ENCODE measurements around the gene NBAS. TPM values are rescaled to one million over a fixed set of nuclear protein-coding genes. Genes with fewer than 3 reads are reported as not detected.
A peak's percentile ranks its signal among the peaks of the same experiment; 100 is the strongest.

NBAS gene
- total and polyA plus RNA-seq, 10 of the 15 experiments (the other 5 are each of a cell fraction or from before 2014, with no cell fraction given), result 4.3 to 32.7 (median 20.8) TPM

- TF ChIP-seq REST (IDR thresholded peaks at IDR 0.05; ENCODE audit: low read depth, low read length) (no peak), PML (IDR thresholded peaks at IDR 0.05; ENCODE audit: low read length) (peak; percentile 71; the same call in 1 of the 2 replicates), TCF7 (IDR thresholded peaks at IDR 0.05; ENCODE audit: borderline replicate concordance) (peak; percentile 99), SRF (IDR thresholded peaks at IDR 0.05; ENCODE audit: low read depth in 2 of 2, low read length in 2 of 2) (peak in 1 of 2 experiments; percentile 55; a peak in 1 of 4 replicates), NFXL1 (IDR thresholded peaks at IDR 0.05; ENCODE audit: borderline replicate concordance) (no peak), SP1 (IDR thresholded peaks at IDR 0.05; ENCODE audit: low read depth, low read length) (peak; percentile 48), BMI1 (IDR thresholded peaks at IDR 0.05; ENCODE audit: borderline replicate concordance) (peak; percentile 79), ZNF622 (IDR thresholded peaks at IDR 0.05) (no peak), RUNX3 (IDR thresholded peaks at IDR 0.05; ENCODE audit: low read length) (peak; percentile 100), HDAC2 (IDR thresholded peaks at IDR 0.05) (no peak), ZBTB33 (IDR thresholded peaks at IDR 0.05) (no peak), FOXM1 (IDR thresholded peaks at IDR 0.05; ENCODE audit: low read depth, low read length) (peak; percentile 95), ATF7 (IDR thresholded peaks at IDR 0.05; ENCODE audit: low read depth) (peak; percentile 81), HDGF (IDR thresholded peaks at IDR 0.05) (no peak), NFYA (IDR thresholded peaks at IDR 0.05; ENCODE audit: borderline replicate concordance, low read depth, low read length) (no peak), IRF5 (IDR thresholded peaks at IDR 0.05; ENCODE audit: borderline replicate concordance) (no peak), CBFB (IDR thresholded peaks at IDR 0.05; ENCODE audit: low read depth) (peak; percentile 95), ATF3 (IDR thresholded peaks at IDR 0.05; ENCODE audit: borderline replicate concordance, extremely low read depth, low read depth, low read length) (no peak)
- TF ChIP-seq, protein P1, sequence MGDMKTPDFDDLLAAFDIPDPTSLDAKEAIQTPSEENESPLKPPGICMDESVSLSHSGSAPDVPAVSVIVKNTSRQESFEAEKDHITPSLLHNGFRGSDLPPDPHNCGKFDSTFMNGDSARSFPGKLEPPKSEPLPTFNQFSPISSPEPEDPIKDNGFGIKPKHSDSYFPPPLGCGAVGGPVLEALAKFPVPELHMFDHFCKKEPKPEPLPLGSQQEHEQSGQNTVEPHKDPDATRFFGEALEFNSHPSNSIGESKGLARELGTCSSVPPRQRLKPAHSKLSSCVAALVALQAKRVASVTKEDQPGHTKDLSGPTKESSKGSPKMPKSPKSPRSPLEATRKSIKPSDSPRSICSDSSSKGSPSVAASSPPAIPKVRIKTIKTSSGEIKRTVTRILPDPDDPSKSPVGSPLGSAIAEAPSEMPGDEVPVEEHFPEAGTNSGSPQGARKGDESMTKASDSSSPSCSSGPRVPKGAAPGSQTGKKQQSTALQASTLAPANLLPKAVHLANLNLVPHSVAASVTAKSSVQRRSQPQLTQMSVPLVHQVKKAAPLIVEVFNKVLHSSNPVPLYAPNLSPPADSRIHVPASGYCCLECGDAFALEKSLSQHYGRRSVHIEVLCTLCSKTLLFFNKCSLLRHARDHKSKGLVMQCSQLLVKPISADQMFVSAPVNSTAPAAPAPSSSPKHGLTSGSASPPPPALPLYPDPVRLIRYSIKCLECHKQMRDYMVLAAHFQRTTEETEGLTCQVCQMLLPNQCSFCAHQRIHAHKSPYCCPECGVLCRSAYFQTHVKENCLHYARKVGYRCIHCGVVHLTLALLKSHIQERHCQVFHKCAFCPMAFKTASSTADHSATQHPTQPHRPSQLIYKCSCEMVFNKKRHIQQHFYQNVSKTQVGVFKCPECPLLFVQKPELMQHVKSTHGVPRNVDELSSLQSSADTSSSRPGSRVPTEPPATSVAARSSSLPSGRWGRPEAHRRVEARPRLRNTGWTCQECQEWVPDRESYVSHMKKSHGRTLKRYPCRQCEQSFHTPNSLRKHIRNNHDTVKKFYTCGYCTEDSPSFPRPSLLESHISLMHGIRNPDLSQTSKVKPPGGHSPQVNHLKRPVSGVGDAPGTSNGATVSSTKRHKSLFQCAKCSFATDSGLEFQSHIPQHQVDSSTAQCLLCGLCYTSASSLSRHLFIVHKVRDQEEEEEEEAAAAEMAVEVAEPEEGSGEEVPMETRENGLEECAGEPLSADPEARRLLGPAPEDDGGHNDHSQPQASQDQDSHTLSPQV (IDR thresholded peaks at IDR 0.05), result no peak
- TF ChIP-seq, protein P2, sequence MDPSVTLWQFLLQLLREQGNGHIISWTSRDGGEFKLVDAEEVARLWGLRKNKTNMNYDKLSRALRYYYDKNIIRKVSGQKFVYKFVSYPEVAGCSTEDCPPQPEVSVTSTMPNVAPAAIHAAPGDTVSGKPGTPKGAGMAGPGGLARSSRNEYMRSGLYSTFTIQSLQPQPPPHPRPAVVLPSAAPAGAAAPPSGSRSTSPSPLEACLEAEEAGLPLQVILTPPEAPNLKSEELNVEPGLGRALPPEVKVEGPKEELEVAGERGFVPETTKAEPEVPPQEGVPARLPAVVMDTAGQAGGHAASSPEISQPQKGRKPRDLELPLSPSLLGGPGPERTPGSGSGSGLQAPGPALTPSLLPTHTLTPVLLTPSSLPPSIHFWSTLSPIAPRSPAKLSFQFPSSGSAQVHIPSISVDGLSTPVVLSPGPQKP (IDR thresholded peaks at IDR 0.05; ENCODE audit: low read depth, low read length), result no peak
Observed at GRCh38 chr2:15177103-15177502, 384.0 kb downstream of the NBAS start (continued).

Data from GM12878 (cell line).